HepG2 (cell line): ENCODE data around the gene ATP9A. TPM values are rescaled to one million over a fixed set of nuclear protein-coding genes. Genes with fewer than 3 reads are reported as not detected.

ENCODE experiments used
- ATAC-seq: fragments of 200-7000 bp; cut with Tn5 transposase; 3 replicates; pipeline ENCODE4 v1.9.1; 2020; ENCODE audit warnings: mild to moderate bottlenecking, moderate library complexity
- BruUV-seq: library from RNA; stranded (reverse); fragments of 400-500 nt; replicated peaks from 2 replicates; lab custom pipeline; 2021; lab: Mats Ljungman, UMichigan
- CTCF ChIA-PET: fragments of 300-600 bp; formaldehyde crosslinking; extraction: SDS; loops from one replicate; lab custom pipeline; 2021; ENCODE audit warnings: low total read pairs, inconsistent platforms, low intra/inter-chr PET ratio; lab: Yijun Ruan, JAX
- POLR2A ChIA-PET: fragments of 350-600 bp; sonication (Branson Sonifier 250); formaldehyde crosslinking; loops from one replicate; lab custom pipeline; 2020; ENCODE audit warnings: antibody characterized with exemption, inconsistent platforms; lab: Yijun Ruan, JAX
- DNase-seq: peaks from one replicate; pipeline ENCODE4 v3.0.0-alpha.2; 2015; ENCODE audit warnings: low spot score
- FAIRE-seq: peaks from 3 replicates; lab custom pipeline; 2011; peaks lifted over from hg19 to GRCh38; lab: Jason Lieb, UNC
- H2AFZ ChIP-seq: one replicate; pipeline ENCODE4 v1.6.1; 2011; ENCODE audit warnings: low read length, inconsistent platforms
- H3K27ac ChIP-seq: fragments of 300-600 bp; 3 replicates; pipeline ENCODE4 v1.8.0; 2011; ENCODE audit warnings: mixed run types, mild to moderate bottlenecking, mixed read lengths, low read length, inconsistent platforms; ENCODE audit not compliant: insufficient read depth; ENCODE audit errors: extremely low read length
- H3K27me3 ChIP-seq, 2 experiments: fragments of 200-600 bp in 1 of 2; 2 replicates in 1 of 2; 3 replicates in 1 of 2; pipeline versions ENCODE4 v1.6.0 to v1.8.0; 2011; ENCODE audit warnings: low read length in 2 of 2, mild to moderate bottlenecking in 2 of 2, moderate library complexity in 2 of 2, inconsistent platforms in 1 of 2; ENCODE audit not compliant: insufficient read depth in 2 of 2, control insufficient read depth in 1 of 2
- H3K36me3 ChIP-seq, 2 experiments: fragments of 200-600 bp in 1 of 2; replicated peaks in 1 of 2; 2 replicates in 1 of 2; 3 replicates in 1 of 2; pipeline versions ENCODE4 v1.5.1 to v1.8.0; 2011; ENCODE audit warnings: low read length in 2 of 2, inconsistent platforms in 1 of 2; ENCODE audit not compliant: insufficient read depth in 2 of 2, control insufficient read depth in 1 of 2
- H3K4me1 ChIP-seq: 2 replicates; pipeline ENCODE4 v1.5.1; 2012; ENCODE audit warnings: low read length, inconsistent platforms; ENCODE audit not compliant: insufficient read depth
- H3K4me2 ChIP-seq: 2 replicates; pipeline ENCODE4 v1.6.0; 2011; ENCODE audit warnings: low read depth, low read length, inconsistent platforms
- H3K4me3 ChIP-seq, 3 experiments: fragments of 200-600 bp in 1 of 3; sonication (generic), shearing (Covaris generic) in 1 of 3; replicated peaks in 1 of 3; 2 replicates each; pipeline ENCODE4 v1.5.1; 2011 to 2016; ENCODE audit warnings: low read length in 3 of 3, inconsistent platforms in 2 of 3, low read depth in 2 of 3, mild to moderate bottlenecking in 2 of 3, control low read depth in 1 of 3, mixed read lengths in 1 of 3; ENCODE audit not compliant: insufficient read depth in 1 of 3
- H3K79me2 ChIP-seq: one replicate; pipeline ENCODE4 v1.6.1; 2011; ENCODE audit warnings: low read length, inconsistent platforms; ENCODE audit not compliant: insufficient read depth
- H3K9ac ChIP-seq: 2 replicates; pipeline ENCODE4 v1.6.0; 2011; ENCODE audit warnings: mild to moderate bottlenecking, low read depth, low read length, inconsistent platforms; ENCODE audit not compliant: insufficient read depth
- H3K9me3 ChIP-seq: 2 replicates; pipeline ENCODE4 v1.5.1; 2012; ENCODE audit warnings: mild to moderate bottlenecking, low read length
- H4K20me1 ChIP-seq: 2 replicates; pipeline ENCODE4 v1.6.0; 2011; ENCODE audit warnings: inconsistent platforms, mild to moderate bottlenecking, low read length, moderate library complexity; ENCODE audit not compliant: insufficient read depth
- ASH2L ChIP-seq: fragments of 300-600, 200-600 bp; sonication (generic); IDR thresholded peaks from 2 replicates; pipeline ENCODE4 v1.7.0; 2017; ENCODE audit warnings: low read depth, mild to moderate bottlenecking, moderate library complexity, mixed read lengths, low read length; ENCODE audit not compliant: insufficient read length
- GABPB1 ChIP-seq: IDR thresholded peaks from 2 replicates; pipeline ENCODE4 v1.6.1; 2016; ENCODE audit warnings: mild to moderate bottlenecking, missing genetic modification reagents, moderate library complexity, missing compliant biosample characterization
- HDAC2 ChIP-seq: sonication (generic); formaldehyde crosslinking; IDR thresholded peaks from 2 replicates; pipeline ENCODE4 v1.4.0; 2020; ENCODE audit warnings: missing genetic modification reagents
- HOXA9 ChIP-seq: sonication (generic); formaldehyde crosslinking; IDR thresholded peaks from 2 replicates; pipeline ENCODE4 v1.8.1; 2022; ENCODE audit warnings: missing genetic modification reagents, mild to moderate bottlenecking, moderate library complexity, borderline replicate concordance
- MTF2 ChIP-seq: sonication (generic); formaldehyde crosslinking; IDR thresholded peaks from 2 replicates; pipeline ENCODE4 v1.5.0; 2020; ENCODE audit warnings: missing genetic modification reagents, borderline replicate concordance
- REPIN1 ChIP-seq: sonication (generic); formaldehyde crosslinking; IDR thresholded peaks from 2 replicates; pipeline ENCODE4 v1.8.0; 2022; ENCODE audit warnings: missing genetic modification reagents, low read depth, mild to moderate bottlenecking, borderline replicate concordance
- SIX4 ChIP-seq: sonication (generic); formaldehyde crosslinking; IDR thresholded peaks from 2 replicates; pipeline ENCODE4 v1.4.0; 2020; ENCODE audit warnings: missing genetic modification reagents
- SRSF9 ChIP-seq: fragments of 200-400 bp; formaldehyde crosslinking; IDR thresholded peaks from 2 replicates; pipeline ENCODE4 v1.6.1; 2018; ENCODE audit warnings: borderline replicate concordance, mild to moderate bottlenecking, low read depth, low read length; ENCODE audit not compliant: insufficient read depth, poor library complexity, severe bottlenecking
- ZFP1 ChIP-seq: IDR thresholded peaks from 2 replicates; pipeline ENCODE4 v1.6.1; 2016
- ZNF354B ChIP-seq: sonication (generic); formaldehyde crosslinking; IDR thresholded peaks from 2 replicates; pipeline ENCODE4 v1.8.0; 2022; ENCODE audit warnings: mild to moderate bottlenecking, missing genetic modification reagents
- ZNF556 ChIP-seq: sonication (generic); formaldehyde crosslinking; IDR thresholded peaks from 2 replicates; pipeline ENCODE4 v1.4.0; 2020; ENCODE audit warnings: mild to moderate bottlenecking, missing genetic modification reagents, borderline replicate concordance
- ZNF720 ChIP-seq: sonication (generic); formaldehyde crosslinking; IDR thresholded peaks from 2 replicates; pipeline ENCODE4 v1.4.0; 2020; ENCODE audit warnings: missing genetic modification reagents
- ZNF781 ChIP-seq: sonication (generic); formaldehyde crosslinking; IDR thresholded peaks from 2 replicates; pipeline ENCODE4 v1.5.1; 2020; ENCODE audit warnings: borderline replicate concordance, mild to moderate bottlenecking, missing genetic modification reagents; ENCODE audit errors: not compliant biosample characterization
- WGBS: methylation state at CpG from one replicate; pipeline ENCODE4 v1.1.6; 2017; ENCODE audit warnings: low lambda C conversion rate; 5-methylcytosine and 5-hydroxymethylcytosine counted together
- in situ Hi-C: cut with HindIII; loops from 2 replicates; pipeline ENCODE4 v1.10.0; 2017; ENCODE audit warnings: low pct_unique_long_range_greater_than_20kb; ENCODE audit not compliant: extremely low pct_ligation_motif_present
- intact Hi-C: fragments of 100-400 bp; cut with micrococcal nuclease; formaldehyde crosslinking; loops from one replicate; pipeline ENCODE4 v1.10.0; 2022; ENCODE audit not compliant: unreplicated experiment
- polyA plus RNA-seq, 8 experiments: library from polyadenylated mRNA; depleted of rRNA in 3 of 8; stranded (reverse) in 7 of 8; unstranded in 1 of 8; fragments of >200 nt; fragmentation: Illumina TruSeq in 4 of 8; extraction: Trizol in 4 of 8; gene quantifications; 2 replicates each; pipeline versions ENCODE4 v1.2.1 to v1.2.3, GENCODE V29; 2011 to 2016; ENCODE audit warnings: low read depth in 4 of 8, missing spikeins in 1 of 8, mixed read lengths in 1 of 8; ENCODE audit not compliant: insufficient read depth in 1 of 8
- total RNA-seq, 5 experiments: library from RNA; depleted of rRNA; stranded (reverse); fragments of >200 nt; fragmentation: Illumina TruSeq; extraction: Trizol; gene quantifications; 2 replicates each; pipeline ENCODE4 v1.2.3, GENCODE V29; 2016; ENCODE audit warnings: low read depth in 1 of 5
- TF ChIP-seq, protein P1 (sequence below): sonication (generic); formaldehyde crosslinking; IDR thresholded peaks from 2 replicates; pipeline ENCODE4 v1.9.0; 2021; ENCODE audit warnings: missing genetic modification reagents, mild to moderate bottlenecking, borderline replicate concordance
- TF ChIP-seq, protein P2 (sequence below): sonication (generic); formaldehyde crosslinking; IDR thresholded peaks from 2 replicates; pipeline ENCODE4 v1.9.0; 2022; ENCODE audit warnings: missing genetic modification reagents, mild to moderate bottlenecking, borderline replicate concordance
- TF ChIP-seq, protein P3 (sequence below): fragments of 450-650 bp; IDR thresholded peaks from 2 replicates; pipeline ENCODE4 v1.6.1; 2016
- TF ChIP-seq, protein P4 (sequence below): sonication (generic); formaldehyde crosslinking; IDR thresholded peaks from 2 replicates; pipeline ENCODE4 v1.8.1; 2023; ENCODE audit warnings: mild to moderate bottlenecking, inconsistent platforms, moderate library complexity, missing genetic modification reagents, borderline replicate concordance

Gene ATP9A
- total and polyA plus RNA-seq, 2 of the 13 experiments (the other 11 are each of a cell fraction or from before 2014, with no cell fraction given) = 11.8 to 18.5 TPM

DNA sequence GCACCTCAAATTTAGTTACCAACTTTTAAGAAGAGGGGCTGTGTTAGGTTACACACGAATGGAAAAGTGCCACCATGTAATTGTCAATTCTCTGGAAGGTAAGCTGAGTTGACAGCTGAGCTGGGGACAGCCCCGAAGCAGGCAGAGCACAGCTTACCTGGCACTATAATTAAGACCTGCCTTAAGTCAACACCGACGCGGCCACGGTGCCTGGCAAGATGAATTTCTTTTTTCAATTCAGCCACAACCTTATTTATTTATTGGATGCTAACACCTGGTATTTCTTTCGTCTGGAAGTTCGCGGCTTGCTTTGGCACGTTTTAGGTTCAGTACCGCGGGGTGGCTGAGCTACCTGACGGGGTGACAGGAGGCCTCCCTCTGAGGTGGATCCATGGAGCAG is 185.1 kb downstream of the ATP9A start:
- H3K9me3 ChIP-seq = no peaks in the 10 kb centered on the region
- TF ChIP-seq, protein P1, sequence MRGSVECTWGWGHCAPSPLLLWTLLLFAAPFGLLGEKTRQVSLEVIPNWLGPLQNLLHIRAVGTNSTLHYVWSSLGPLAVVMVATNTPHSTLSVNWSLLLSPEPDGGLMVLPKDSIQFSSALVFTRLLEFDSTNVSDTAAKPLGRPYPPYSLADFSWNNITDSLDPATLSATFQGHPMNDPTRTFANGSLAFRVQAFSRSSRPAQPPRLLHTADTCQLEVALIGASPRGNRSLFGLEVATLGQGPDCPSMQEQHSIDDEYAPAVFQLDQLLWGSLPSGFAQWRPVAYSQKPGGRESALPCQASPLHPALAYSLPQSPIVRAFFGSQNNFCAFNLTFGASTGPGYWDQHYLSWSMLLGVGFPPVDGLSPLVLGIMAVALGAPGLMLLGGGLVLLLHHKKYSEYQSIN (CRISPR knock-in tag) = no peak
- TF ChIP-seq SIX4 (CRISPR knock-in tag) (no peak), ZNF556 (CRISPR knock-in tag) (no peak), REPIN1 (CRISPR knock-in tag) (no peak), ZNF781 (CRISPR knock-in tag) (no peak), SRSF9 (no peak), GABPB1 (no peak), ASH2L (no peak), ZNF720 (CRISPR knock-in tag) (no peak), HOXA9 (CRISPR knock-in tag) (no peak), MTF2 (CRISPR knock-in tag) (no peak), ZFP1 (CRISPR knock-in tag) (no peak), ZNF354B (no peak), HDAC2 (CRISPR knock-in tag) (no peak)
- TF ChIP-seq, protein P2, sequence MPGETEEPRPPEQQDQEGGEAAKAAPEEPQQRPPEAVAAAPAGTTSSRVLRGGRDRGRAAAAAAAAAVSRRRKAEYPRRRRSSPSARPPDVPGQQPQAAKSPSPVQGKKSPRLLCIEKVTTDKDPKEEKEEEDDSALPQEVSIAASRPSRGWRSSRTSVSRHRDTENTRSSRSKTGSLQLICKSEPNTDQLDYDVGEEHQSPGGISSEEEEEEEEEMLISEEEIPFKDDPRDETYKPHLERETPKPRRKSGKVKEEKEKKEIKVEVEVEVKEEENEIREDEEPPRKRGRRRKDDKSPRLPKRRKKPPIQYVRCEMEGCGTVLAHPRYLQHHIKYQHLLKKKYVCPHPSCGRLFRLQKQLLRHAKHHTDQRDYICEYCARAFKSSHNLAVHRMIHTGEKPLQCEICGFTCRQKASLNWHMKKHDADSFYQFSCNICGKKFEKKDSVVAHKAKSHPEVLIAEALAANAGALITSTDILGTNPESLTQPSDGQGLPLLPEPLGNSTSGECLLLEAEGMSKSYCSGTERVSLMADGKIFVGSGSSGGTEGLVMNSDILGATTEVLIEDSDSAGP = no peak
- TF ChIP-seq, protein P3, sequence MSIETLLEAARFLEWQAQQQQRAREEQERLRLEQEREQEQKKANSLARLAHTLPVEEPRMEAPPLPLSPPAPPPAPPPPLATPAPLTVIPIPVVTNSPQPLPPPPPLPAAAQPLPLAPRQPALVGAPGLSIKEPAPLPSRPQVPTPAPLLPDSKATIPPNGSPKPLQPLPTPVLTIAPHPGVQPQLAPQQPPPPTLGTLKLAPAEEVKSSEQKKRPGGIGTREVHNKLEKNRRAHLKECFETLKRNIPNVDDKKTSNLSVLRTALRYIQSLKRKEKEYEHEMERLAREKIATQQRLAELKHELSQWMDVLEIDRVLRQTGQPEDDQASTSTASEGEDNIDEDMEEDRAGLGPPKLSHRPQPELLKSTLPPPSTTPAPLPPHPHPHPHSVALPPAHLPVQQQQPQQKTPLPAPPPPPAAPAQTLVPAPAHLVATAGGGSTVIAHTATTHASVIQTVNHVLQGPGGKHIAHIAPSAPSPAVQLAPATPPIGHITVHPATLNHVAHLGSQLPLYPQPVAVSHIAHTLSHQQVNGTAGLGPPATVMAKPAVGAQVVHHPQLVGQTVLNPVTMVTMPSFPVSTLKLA = no peak
- TF ChIP-seq, protein P4, sequence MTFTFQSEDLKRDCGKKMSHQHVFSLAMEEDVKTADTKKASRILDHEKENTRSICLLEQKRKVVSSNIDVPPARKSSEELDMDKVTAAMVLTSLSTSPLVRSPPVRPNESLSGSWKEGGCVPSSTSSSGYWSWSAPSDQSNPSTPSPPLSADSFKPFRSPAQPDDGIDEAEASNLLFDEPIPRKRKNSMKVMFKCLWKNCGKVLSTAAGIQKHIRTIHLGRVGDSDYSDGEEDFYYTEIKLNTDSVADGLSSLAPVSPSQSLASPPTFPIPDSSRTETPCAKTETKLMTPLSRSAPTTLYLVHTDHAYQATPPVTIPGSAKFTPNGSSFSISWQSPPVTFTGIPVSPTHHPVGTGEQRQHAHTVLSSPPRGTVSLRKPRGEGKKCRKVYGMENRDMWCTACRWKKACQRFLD (CRISPR knock-in tag) = no peak
- CTCF ChIA-PET = no interaction called here
- no peaks in the 10 kb centered on the region for H3K36me3 ChIP-seq
- no peak overlapping the region for H2AFZ ChIP-seq
- H3K27ac ChIP-seq = no peak overlapping the region
- H4K20me1 ChIP-seq = no peaks in the 10 kb centered on the region
- peaks cover 0 to 33% of the 10 kb centered on the region in 2 experiments; a peak in 1 of 5 replicates for H3K27me3 ChIP-seq
- no peak overlapping the region for H3K4me3 ChIP-seq
- POLR2A ChIA-PET = no interaction called here
- DNase-seq (no peak), FAIRE-seq (no peak), ATAC-seq (no peak)
- intact Hi-C loops (no loop called here), in situ Hi-C loops (loop anchor here (25.0 kb wide), 1 partner anchor 596 kb away; no protein-coding TSS in a partner anchor)
- no TSS peak for BruUV-seq
- H3K79me2 ChIP-seq = no peaks in the 10 kb centered on the region
- H3K4me1 ChIP-seq = no peaks in the 10 kb centered on the region
- no peak overlapping the region for H3K4me2 ChIP-seq
- no peak overlapping the region for H3K9ac ChIP-seq
- WGBS = 67% methylated on average over 13 of the region's 13 CpGs
